A549 treated with CORT108297 at 1 μM for 4 hours (cell line): ENCODE measurements around the gene METTL17. TPM values are rescaled to one million over a fixed set of nuclear protein-coding genes. Genes with fewer than 3 reads are reported as not detected.

ENCODE experiments used
- total RNA-seq: library from RNA; stranded (reverse); fragments of 200-300 nt; extraction: Qiagen RNA extraction; gene quantifications from 5 replicates; pipeline ENCODE4 v1.2.3, GENCODE V29; 2022

METTL17 gene
- total RNA-seq = 73.4 to 80.5 TPM (median 75.1 TPM) in 5 replicates

GRCh38 chr14:20989787-20990600, at the start of gene METTL17:
Gene METTL17, plus strand, starts transcription at chr14:20989980. Its CDS starts 23 bp downstream, at chr14:20990003.

GRCh38 chr14:20954736-20955537, 34.8 kb upstream of the METTL17 start, which contains the start of gene RNASE2:
Gene RNASE2, plus strand, starts transcription at chr14:20955487. Its CDS starts 285 bp downstream, at chr14:20955772.

GRCh38 chr14:20998674-20999366, 9.0 kb downstream of the METTL17 start, which contains the start of gene SLC39A2:
Gene SLC39A2, plus strand, starts transcription at chr14:20999293. Its CDS starts 154 bp downstream, at chr14:20999447.

GRCh38 chr14:21024585-21025370, 35.0 kb downstream of the METTL17 start, which contains the start of gene NDRG2:
Gene NDRG2, minus strand, starts transcription at chr14:21025061. Its CDS starts 1,746 bp downstream, at chr14:21023315.

GRCh38 chr14:21029917-21030316, 40.1 kb downstream of the METTL17 start, which contains the start of gene TPPP2:
Gene TPPP2, plus strand, starts transcription at chr14:21030217. Its CDS starts 365 bp downstream, at chr14:21030582.

GRCh38 chr14:21034707-21035106, 44.9 kb downstream of the METTL17 start, which contains the start of gene RNASE13:
Gene RNASE13, minus strand, starts transcription at chr14:21034807. Its CDS starts 519 bp downstream, at chr14:21034288.

GRCh38 chr14:21041676-21042433, 52.1 kb downstream of the METTL17 start, which contains the start of gene RNASE7:
Gene RNASE7, plus strand, starts transcription at chr14:21042362. Its CDS starts 631 bp downstream, at chr14:21042993.

Other genes with a start within 250 kb of the METTL17 start
- gene EDDM3A, start 244.1 kb upstream of the METTL17 start, total RNA-seq = not detected in 5 replicates
- not detected in 5 replicates for gene EDDM3B, start 221.6 kb upstream of the METTL17 start, total RNA-seq
- not detected in 5 replicates for gene RNASE6, start 208.7 kb upstream of the METTL17 start, total RNA-seq
- 0.15 to 0.57 TPM (median 0.25 TPM) in 5 replicates for gene RNASE1, start 187.1 kb upstream of the METTL17 start, total RNA-seq
- gene RNASE3, start 98.6 kb upstream of the METTL17 start, total RNA-seq = not detected in 5 replicates
- gene RNASE2, start 34.5 kb upstream of the METTL17 start, total RNA-seq = not detected in 5 replicates
- not detected in 5 replicates for gene SLC39A2, start 9.3 kb downstream of the METTL17 start, total RNA-seq
- 2.1 to 4.2 TPM (median 2.6 TPM) in 5 replicates for gene NDRG2, start 35.1 kb downstream of the METTL17 start, total RNA-seq
- not detected in 5 replicates for gene TPPP2, start 40.2 kb downstream of the METTL17 start, total RNA-seq
- not detected in 5 replicates for gene RNASE13, start 44.8 kb downstream of the METTL17 start, total RNA-seq
- gene RNASE7, start 52.4 kb downstream of the METTL17 start, total RNA-seq = not detected in 5 replicates
- not detected in 5 replicates for gene RNASE8, start 67.8 kb downstream of the METTL17 start, total RNA-seq
- 9.7 to 15.3 TPM (median 12.2 TPM) in 5 replicates for gene ARHGEF40, start 80.3 kb downstream of the METTL17 start, total RNA-seq
- gene ZNF219, start 108.7 kb downstream of the METTL17 start, total RNA-seq = 18.3 to 35.5 TPM (median 31.4 TPM) in 5 replicates
- 0.73 to 0.98 TPM (median 0.93 TPM) in 5 replicates for gene TMEM253, start 111.1 kb downstream of the METTL17 start, total RNA-seq
- 0.01 to 0.03 TPM in 2 of 5 replicates, not detected in the others for gene OR5AU1, start 166.1 kb downstream of the METTL17 start, total RNA-seq